SIG-M5 treated with dmso at 0.1 percent for 504 hours (cell line): ENCODE results near the gene NAALADL2.
A peak's percentile ranks its signal among the peaks of the same experiment; 100 is the strongest.
"Not testable (repeated sequence)": the region's sequence is repeated elsewhere in the genome, so short reads cannot be mapped to it uniquely, and the experiment has no call there.

ENCODE experiments used
- DNase-seq: peaks from one replicate; lab custom pipeline; 2025; ENCODE audit not compliant: unreplicated experiment; lab: John Stamatoyannopoulos, UW

The NAALADL2 gene

GRCh38 chr3:175068587-175068986 is 209.5 kb downstream of the NAALADL2 start:
- no peak for DNase-seq

DNA sequence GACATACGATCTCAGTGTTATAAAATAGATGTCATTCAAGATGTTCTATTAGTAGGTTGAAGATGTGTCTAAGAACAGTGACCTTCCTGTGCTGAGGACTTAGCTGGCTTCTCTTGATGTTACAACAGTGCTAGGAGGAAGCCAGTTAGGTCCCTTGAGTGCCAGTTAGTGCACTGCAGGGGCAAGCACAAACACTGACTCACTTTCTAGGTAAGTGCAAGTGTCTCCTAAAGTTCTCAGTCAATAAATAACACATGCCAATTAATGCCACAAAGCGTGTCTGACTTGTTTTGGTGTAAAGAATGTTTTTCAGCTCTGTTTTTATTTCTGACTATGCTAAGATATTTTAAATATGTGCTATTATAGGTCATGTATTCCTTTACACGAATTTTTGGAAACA is 211.8 kb downstream of the NAALADL2 start:
- DNase-seq: peak; percentile 20

GRCh38 chr3:175073219-175073905 is 214.2 kb downstream of the NAALADL2 start:
- DNase-seq: no peak

GRCh38 chr3:175075269-175075668 is 216.1 kb downstream of the NAALADL2 start:
- DNase-seq: no peak

GRCh38 chr3:175077216-175077615 is 218.1 kb downstream of the NAALADL2 start:
- DNase-seq: no peak

GRCh38 chr3:175082631-175083030 is 223.5 kb downstream of the NAALADL2 start:
- DNase-seq: no peak

- DNase-seq: not testable (repeated sequence)
Measured at GRCh38 chr3:175087128-175087527, 228.0 kb downstream of the NAALADL2 start.

GRCh38 chr3:175088766-175089380 is 229.7 kb downstream of the NAALADL2 start:
- no peak for DNase-seq

- DNase-seq: no peak
Measured at GRCh38 chr3:175091426-175092114, 232.4 kb downstream of the NAALADL2 start.

DNA sequence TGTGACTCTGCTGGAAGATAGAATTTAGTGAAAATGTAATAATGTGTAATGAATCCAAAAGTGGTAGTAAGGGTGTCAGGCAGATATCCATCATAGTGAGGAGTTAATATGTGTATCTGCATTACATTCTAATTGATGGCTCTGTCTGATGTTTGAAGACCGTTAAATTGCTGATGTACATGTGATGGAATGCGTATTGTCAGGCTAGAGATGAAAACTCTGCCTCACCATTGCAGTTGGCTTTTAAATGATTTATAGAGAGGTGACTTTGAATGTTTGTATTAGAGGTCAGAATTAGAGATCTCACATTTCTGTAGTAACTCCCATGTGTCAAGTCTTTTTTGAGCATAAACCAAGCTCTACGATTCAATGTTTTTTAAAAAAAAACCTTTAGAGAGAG is 234.6 kb downstream of the NAALADL2 start:
- DNase-seq: no peak

DNA sequence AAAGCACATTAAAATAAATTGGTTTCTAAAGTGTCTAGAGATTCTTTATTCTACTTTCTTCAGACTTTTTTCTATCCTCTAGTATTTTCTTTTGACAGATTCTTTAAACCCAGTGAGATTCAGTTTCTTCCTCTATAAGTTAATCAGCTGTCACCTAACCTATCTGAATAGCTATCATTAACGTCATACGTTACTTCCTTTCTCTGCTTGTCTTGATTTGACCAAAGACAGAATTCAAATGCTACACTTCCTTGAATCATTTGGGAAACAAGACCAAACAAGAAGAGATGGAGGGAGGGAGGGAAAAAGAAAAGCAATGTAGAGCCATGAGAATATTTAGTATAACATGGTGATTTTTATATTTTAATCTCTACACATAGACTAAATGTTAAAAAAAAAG is 235.2 kb downstream of the NAALADL2 start:
- DNase-seq: no peak

GRCh38 chr3:175098644-175099043 is 239.5 kb downstream of the NAALADL2 start:
- DNase-seq: no peak

DNA sequence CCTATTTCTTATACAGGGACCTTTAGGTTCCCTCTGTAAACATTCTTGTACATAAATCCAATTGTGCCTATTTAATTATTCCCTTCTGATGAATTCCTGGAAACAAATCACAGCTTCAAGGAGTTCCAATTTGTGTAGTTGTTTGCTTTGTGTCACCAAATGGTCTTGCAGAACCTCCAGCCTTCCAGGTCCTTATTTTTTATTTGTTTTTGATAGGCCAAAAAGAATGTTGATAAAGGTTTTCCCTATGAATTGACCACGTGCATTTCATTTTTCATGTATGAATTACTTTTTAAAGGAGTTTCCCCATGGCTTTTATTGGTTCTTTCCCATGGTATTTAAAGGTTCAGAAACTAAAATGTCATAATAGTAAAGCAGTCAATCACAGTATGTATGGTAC is 243.0 kb downstream of the NAALADL2 start:
- no peak for DNase-seq

GRCh38 chr3:175103298-175103697 is 244.2 kb downstream of the NAALADL2 start:
- no peak for DNase-seq

GRCh38 chr3:175105066-175105465 is 245.9 kb downstream of the NAALADL2 start:
- no peak for DNase-seq

GRCh38 chr3:175107231-175107630 is 248.1 kb downstream of the NAALADL2 start:
- DNase-seq: no peak

DNA sequence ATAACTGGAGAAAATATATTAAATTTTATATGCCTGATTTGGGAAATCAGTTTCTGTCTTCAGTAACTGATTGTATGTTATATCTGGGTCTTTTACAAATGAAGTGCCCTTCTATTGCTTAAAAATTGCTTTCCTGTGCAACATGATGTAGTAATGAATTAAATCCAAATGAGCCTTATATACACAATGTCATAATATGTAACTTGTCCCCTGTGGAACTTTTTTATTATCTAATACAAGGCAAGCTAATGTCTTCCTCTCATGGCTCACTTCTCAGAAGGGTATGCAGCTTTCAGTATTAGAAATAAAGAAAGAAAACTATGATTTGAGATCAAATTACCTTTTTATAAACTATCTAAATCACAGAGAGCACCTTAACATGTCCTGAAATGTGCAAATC is 248.9 kb downstream of the NAALADL2 start:
- no peak for DNase-seq

DNA sequence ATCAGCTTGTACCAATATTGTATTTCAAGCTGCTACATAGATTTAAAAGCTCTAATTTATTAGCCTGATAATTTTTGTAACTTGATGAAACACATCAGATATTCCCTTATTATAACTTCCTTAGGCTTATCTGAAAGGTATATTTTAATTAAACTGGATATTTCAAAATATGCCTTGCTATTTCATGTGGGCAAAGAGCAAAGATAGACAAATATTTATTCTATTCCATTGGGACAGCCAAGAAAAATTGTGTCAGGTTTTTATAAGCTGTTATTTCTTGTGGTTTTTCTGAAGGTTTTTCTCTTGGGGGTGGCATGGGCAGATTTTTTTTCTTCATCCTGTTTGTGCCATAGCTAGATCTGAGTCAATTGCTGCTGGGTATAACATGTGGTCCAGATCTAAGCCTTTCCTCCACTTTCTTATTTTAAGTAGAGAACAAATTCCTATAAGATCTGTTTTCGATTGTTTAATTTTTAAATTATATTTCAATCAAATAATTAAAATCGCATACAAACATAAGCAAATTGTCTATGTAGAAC is 249.5 kb downstream of the NAALADL2 start:
- DNase-seq: no peak

DNA sequence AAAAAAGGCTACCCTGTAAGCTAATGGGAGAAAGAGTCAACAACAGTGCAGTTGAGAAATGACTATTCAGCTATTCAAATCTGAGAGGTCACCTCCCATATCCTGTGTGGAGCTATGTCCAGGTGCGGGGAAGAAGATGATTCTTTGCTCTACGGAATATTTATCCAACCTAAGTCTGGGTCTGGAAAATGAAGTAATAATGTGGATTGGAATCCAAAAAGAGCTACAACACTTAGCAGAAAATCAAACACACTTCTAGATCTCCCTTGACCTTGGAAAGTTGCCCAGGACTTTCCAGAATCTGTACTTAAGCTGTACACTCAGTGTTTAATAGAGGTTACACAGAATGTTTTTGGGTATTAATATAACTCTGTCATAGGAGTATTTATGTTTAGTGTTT is 251.9 kb downstream of the NAALADL2 start:
- no peak for DNase-seq

- no peak for DNase-seq
Measured at GRCh38 chr3:175118382-175118941, 259.3 kb downstream of the NAALADL2 start.

DNA sequence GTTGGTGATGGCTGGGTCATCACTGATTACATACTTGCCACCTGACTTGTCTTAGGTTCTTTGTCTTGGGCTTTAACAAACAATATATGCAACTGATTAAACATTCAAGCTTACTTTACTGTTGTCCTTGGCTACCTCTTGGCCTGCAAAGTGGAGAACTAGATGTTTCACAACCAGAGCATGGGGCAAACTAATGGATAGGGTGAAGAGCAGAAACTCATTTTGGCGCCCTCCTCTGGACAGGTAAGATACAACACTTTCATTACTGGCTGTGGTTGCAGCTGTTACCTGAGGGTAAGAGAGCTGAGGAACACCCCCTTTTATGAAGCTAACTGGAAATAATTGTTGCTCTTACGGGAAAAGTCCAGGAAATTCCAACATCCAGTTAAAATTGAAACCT is 262.1 kb downstream of the NAALADL2 start:
- DNase-seq: peak; percentile 16
